Fibroblast of lung (primary cell): ENCODE results near the gene FER. TPM values are rescaled to one million over a fixed set of nuclear protein-coding genes. Genes with fewer than 3 reads are reported as not detected.

Source experiments
- DNase-seq, 2 donors: peaks; one replicate each; pipeline versions ENCODE4 v3.0.0 to v3.0.0-alpha.2; 2010; ENCODE audit warnings: low read depth in 2 of 2
- H2AFZ ChIP-seq: 2 replicates; pipeline ENCODE4 v1.5.1; 2012; ENCODE audit warnings: low read length, control low read depth, inconsistent platforms
- H3K27ac ChIP-seq: 2 replicates; pipeline ENCODE4 v1.5.1; 2011; ENCODE audit warnings: low read length, control low read depth; ENCODE audit not compliant: insufficient read depth
- H3K27me3 ChIP-seq: 2 replicates; pipeline ENCODE4 v1.5.1; 2011; ENCODE audit warnings: mild to moderate bottlenecking, low read length; ENCODE audit not compliant: control insufficient read depth, insufficient read depth
- H3K36me3 ChIP-seq: 2 replicates; pipeline ENCODE4 v1.5.1; 2011; ENCODE audit warnings: low read length; ENCODE audit not compliant: control insufficient read depth, insufficient read depth
- H3K4me1 ChIP-seq: 2 replicates; pipeline ENCODE4 v1.5.1; 2011; ENCODE audit warnings: low read length; ENCODE audit not compliant: control insufficient read depth, insufficient read depth; ENCODE audit errors: extremely low read depth
- H3K4me2 ChIP-seq: 2 replicates; pipeline ENCODE4 v1.5.1; 2011; ENCODE audit warnings: low read length, control low read depth; ENCODE audit not compliant: insufficient read depth; ENCODE audit errors: extremely low read depth
- H3K4me3 ChIP-seq, 4 experiments: fragments of 200-600 bp in 1 of 4; sonication (generic) in 1 of 4; replicated peaks in 1 of 4; 2 replicates each; pipeline ENCODE4 v1.5.1; 2011 to 2016; ENCODE audit warnings: low read length in 4 of 4, low read depth in 3 of 4, mild to moderate bottlenecking in 3 of 4, control low read depth in 2 of 4, inconsistent platforms in 1 of 4, mixed read lengths in 1 of 4; ENCODE audit not compliant: insufficient read depth in 1 of 4; ENCODE audit errors: control extremely low read depth in 1 of 4
- H3K79me2 ChIP-seq: 2 replicates; pipeline ENCODE4 v1.5.1; 2012; ENCODE audit warnings: mild to moderate bottlenecking, low read length, inconsistent platforms; ENCODE audit not compliant: control insufficient read depth, insufficient read depth
- H3K9ac ChIP-seq: 2 replicates; pipeline ENCODE4 v1.5.1; 2011; ENCODE audit warnings: mild to moderate bottlenecking, low read length, control low read depth; ENCODE audit not compliant: insufficient read depth
- H3K9me3 ChIP-seq: 2 replicates; pipeline ENCODE4 v1.5.1; 2012; ENCODE audit warnings: low read depth, low read length; ENCODE audit not compliant: control insufficient read depth, insufficient read depth
- H4K20me1 ChIP-seq: 2 replicates; pipeline ENCODE4 v1.5.1; 2011; ENCODE audit warnings: low read length; ENCODE audit not compliant: control insufficient read depth, insufficient read depth; ENCODE audit errors: extremely low read depth
- CTCF ChIP-seq, 2 donors: IDR thresholded peaks in 1 of 2; conservative IDR thresholded peaks in 1 of 2; 1 replicate in 1 of 2; 2 replicates in 1 of 2; pipeline ENCODE4 v1.5.1; 2011 to 2012; ENCODE audit warnings: low read length in 2 of 2, control low read depth in 1 of 2, inconsistent platforms in 1 of 2, low read depth in 1 of 2, mild to moderate bottlenecking in 1 of 2
- EZH2 ChIP-seq: IDR thresholded peaks from 2 replicates; pipeline ENCODE4 v1.5.1; 2012; ENCODE audit warnings: low read length, control low read depth, mild to moderate bottlenecking; ENCODE audit errors: missing control alignments
- polyA plus RNA-seq, 2 donors: library from polyadenylated mRNA; depleted of rRNA in 1 of 2; stranded (reverse) in 1 of 2; unstranded in 1 of 2; fragments of >200 nt; gene quantifications; 2 replicates each; pipeline ENCODE4 v1.2.1, GENCODE V29; 2011 to 2012; ENCODE audit warnings: missing spikeins in 1 of 2
- total RNA-seq: library from RNA; depleted of rRNA; stranded (reverse); fragments of >200 nt; gene quantifications from 2 replicates; pipeline ENCODE4 v1.2.1, GENCODE V29; 2014

Gene FER
- total and polyA plus RNA-seq, 2 donors (not counting 1 experiment from before 2014, with no cell fraction given): 12.2 to 21.3 TPM

DNA sequence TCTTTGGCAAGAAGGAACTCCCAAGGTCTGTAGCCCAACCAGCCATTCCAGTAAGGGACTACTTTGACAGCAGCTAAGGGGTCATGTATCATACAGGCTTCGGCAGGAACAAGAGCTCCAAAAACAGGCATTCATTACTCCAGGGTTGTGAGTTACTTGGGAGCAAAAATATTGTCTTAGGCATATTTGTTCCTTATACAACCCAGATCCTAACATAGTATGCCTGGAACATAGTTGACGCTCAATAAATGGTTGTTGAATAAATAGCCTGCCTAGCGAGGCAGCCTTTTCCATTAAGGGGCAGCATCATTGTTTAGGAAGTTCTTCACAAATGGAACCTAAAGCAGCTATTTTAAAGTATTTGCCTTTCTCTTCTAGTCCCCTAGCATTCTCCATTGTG is 35.8 kb upstream of the FER start:
- Histone ChIP-seq H3K79me2 (no peaks in the 10 kb centered on the region), H3K4me1 (no peaks in the 10 kb centered on the region), H3K4me3 (no peak overlapping the region), H3K27ac (no peak overlapping the region), H2AFZ (no peak overlapping the region), H3K9me3 (no peaks in the 10 kb centered on the region), H3K27me3 (no peaks in the 10 kb centered on the region), H3K36me3 (no peaks in the 10 kb centered on the region), H3K9ac (no peak overlapping the region), H3K4me2 (no peak overlapping the region), H4K20me1 (no peaks in the 10 kb centered on the region)
- DNase-seq: peak in 1 of 2 donors; percentile 23
- TF ChIP-seq EZH2 (no peak), CTCF (conservative IDR thresholded peaks at IDR 0.05 in 1 of 2, IDR thresholded peaks at IDR 0.05 in 1 of 2; ENCODE audit: low read depth in 1 of 2, low read length in 2 of 2) (no peak)

DNA sequence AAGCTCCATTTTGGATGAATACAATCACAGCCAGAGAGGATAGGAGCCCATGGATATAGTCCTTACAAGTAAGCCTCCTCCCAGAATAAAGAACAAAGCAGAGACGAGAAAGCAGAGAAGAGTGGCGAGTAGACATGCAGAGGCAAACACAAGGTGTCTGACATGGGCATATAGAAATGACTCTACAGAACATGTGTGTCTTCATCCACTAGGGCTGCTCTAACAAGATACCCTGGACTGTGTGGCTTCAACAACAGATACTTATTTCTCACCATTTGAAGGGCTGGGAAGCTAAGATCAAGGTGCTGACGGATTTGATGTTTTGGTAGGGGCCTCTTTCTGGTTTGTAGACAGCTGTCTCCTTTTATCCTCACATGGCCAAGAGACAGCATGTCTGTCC is 32.3 kb upstream of the FER start:
- TF ChIP-seq CTCF (conservative IDR thresholded peaks at IDR 0.05 in 1 of 2, IDR thresholded peaks at IDR 0.05 in 1 of 2; ENCODE audit: low read depth in 1 of 2, low read length in 2 of 2) (no peak), EZH2 (no peak)
- no peaks in the 10 kb centered on the region for H3K27me3 ChIP-seq
- no peaks in the 10 kb centered on the region for H3K9me3 ChIP-seq
- H3K4me1 ChIP-seq: no peaks in the 10 kb centered on the region
- no peaks in the 10 kb centered on the region for H4K20me1 ChIP-seq
- H3K9ac ChIP-seq: no peak overlapping the region
- H3K4me3 ChIP-seq: no peak overlapping the region
- H3K79me2 ChIP-seq: no peaks in the 10 kb centered on the region
- H2AFZ ChIP-seq: no peak overlapping the region
- DNase-seq: no peak
- no peaks in the 10 kb centered on the region for H3K36me3 ChIP-seq
- no peak overlapping the region for H3K4me2 ChIP-seq
- H3K27ac ChIP-seq: no peak overlapping the region

DNA sequence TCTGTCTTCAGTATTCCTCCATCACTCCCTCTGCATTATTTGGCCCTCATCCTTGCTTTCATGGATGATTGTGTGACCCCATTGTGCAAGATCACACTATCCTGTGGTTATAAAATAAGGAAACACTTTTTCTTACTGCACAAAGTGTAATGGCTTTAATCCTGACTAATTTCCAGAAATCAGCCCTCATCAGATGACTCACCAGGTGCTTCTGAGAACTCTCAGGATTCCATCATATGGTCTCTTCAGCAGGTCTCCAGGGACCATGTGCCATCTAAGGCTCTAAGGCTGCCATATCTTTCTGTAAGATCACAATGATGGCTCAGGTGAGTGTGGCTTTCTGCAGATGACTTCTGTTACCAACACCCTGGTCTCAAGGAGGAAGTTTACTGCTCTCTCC is 27.3 kb upstream of the FER start:
- Histone ChIP-seq H3K36me3 (no peaks in the 10 kb centered on the region), H3K4me3 (no peak overlapping the region), H2AFZ (no peak overlapping the region), H3K27ac (no peak overlapping the region), H3K9ac (no peak overlapping the region), H4K20me1 (no peaks in the 10 kb centered on the region), H3K4me1 (no peaks in the 10 kb centered on the region), H3K79me2 (no peaks in the 10 kb centered on the region), H3K9me3 (no peaks in the 10 kb centered on the region), H3K4me2 (no peak overlapping the region), H3K27me3 (no peaks in the 10 kb centered on the region)
- DNase-seq: peak in 1 of 2 donors; percentile 25
- TF ChIP-seq CTCF (conservative IDR thresholded peaks at IDR 0.05 in 1 of 2, IDR thresholded peaks at IDR 0.05 in 1 of 2; ENCODE audit: low read depth in 1 of 2, low read length in 2 of 2): no peak
- no peak for TF ChIP-seq EZH2
